ENCODE results near the gene IFT88.

Gene IFT88

DNA sequence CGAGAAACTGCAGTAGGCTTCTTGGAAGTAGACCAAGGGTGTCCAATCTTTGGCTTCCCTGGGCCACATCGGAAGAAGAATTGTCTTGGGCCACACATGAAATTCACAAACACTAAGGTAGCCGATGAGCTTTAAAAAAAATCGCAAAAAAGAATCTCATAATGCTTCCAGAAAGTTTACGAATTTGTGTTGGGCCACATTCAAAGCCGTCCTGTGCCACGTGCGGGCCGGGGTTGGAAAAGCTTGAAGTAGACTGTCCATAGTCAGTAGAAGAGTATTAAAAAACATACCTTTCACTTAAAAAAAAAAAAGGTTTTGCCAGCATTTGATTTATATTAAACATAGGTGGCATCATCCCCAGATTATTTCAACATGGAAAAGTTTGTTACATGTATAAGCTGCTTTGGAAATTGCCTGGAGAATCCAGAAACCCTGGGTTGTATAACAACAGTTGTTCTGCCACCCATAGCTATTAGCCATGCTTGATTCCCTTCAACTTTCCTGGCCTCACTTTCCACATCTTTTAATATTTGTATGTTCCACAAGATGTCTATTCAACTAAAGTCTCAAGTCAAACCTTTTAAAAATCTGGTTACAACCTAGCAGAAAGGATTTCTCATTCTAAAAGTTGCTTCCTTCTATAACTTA, 1.0 kb downstream of the IFT88 start:
- DNase-seq: no peak

DNA sequence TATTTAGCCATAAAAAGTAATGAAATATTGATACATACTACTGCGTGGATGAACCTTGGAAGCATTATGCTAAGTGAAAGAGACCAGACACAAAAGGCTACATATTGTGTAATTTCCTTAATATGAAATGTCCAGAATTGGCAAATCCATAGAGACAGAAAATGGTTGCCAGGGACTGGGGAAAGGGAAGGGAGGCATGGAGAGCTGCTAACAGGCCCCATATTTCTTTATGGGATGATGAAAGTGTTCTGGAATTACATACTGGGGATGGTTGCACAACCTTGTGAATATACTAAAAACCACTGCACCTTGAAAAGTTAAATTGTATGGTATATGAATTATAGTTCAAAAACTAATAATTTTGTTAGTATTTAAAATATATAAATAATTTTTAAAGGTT, 3.6 kb downstream of the IFT88 start:
- DNase-seq: no peak

DNA sequence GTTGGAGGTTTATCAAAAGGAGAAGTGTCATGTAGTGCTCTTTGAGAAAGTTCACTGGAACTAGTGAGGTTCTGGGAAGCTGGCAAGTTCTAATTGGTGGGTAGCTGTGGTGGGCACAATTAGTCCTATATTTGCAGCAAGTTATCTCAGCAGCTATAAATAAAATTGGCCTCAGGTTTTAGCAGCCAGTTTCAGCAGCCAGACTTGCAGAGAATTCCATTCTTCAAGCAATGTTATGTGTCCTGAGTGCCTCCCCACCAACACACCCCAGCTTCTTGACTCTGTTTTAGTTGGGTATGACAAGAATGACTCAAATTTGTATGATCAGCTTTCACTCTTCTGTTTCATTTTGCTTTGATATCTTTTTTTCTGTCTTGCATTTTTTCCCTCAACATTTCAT, 4.7 kb downstream of the IFT88 start:
- DNase-seq: no peak

DNA sequence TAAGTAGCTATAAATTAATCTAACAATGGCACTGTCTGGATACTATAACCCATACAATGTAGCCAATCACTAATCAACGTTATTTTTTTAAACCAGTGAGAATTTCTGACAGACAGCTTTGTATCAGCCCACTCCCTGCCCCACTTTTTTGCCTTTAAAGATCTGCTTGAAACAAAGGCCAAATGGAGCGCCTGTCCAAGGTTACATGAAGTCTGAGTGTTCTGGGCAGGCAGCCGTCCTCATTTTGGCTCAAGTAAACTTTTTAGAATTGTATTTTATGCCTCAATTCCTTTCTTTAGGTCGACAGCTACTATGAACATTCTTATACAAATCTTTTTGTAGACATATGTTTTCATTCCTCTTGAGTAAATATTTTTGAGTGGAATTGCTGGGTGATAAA, 6.2 kb downstream of the IFT88 start:
- no peak for DNase-seq

DNA sequence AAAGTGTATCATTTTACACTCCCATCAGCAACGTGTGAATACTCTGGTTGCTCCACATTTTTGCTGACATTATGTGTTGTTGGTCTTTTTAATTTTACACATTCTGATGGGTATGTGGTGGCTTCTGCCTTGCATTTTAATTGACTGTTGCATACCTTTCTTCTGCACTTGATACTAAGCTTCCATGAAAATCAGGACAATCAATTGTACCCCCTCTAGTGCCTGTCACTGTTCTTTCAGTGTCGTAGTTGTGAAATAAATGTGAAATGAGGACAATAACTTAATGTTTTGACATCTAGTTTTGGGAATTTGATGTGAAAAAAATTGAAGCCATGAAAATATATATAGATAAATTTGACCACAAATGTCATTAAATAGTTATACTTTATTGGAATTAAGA, 6.7 kb downstream of the IFT88 start:
- DNase-seq: no peak

DNA sequence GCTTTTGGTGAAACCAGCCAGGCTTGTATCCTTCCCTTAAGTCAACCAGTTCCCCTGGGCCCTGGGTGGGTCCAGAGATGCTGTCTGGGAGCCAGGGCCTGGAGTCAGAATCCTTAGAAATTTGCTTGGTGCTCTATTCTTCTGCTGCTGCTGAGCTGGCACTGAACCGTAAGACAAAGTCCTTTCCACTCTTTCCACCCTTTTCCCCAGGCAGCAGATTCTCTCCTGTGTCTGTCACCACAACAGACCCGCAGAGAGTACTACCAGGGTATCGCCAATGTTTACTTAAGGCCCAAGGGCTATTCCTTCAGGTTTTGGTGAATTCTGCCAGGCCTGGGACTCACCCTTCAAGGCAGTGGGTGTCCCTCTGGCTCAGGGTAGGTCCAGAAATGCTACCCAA, 12.2 kb downstream of the IFT88 start:
- DNase-seq: no peak

DNA sequence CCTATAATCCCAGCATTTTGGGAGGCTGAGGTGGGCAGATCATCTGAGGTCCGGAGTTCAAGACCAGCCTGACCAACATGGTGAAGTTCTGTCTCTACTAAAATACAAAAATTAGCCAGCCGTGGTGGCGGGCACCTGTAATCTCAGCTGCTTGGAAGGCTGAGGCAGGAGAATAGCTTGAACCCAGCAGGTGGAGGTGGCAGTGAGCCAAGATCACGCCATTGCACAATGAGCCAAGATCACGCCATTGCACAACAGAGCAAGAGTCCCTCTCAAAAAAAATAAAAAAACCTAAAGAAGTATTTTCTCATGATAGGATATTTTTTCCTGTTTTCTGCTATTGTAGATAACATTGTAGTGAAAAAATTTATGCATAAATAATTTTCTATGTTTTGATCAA, 13.3 kb downstream of the IFT88 start:
- no peak for DNase-seq

DNA sequence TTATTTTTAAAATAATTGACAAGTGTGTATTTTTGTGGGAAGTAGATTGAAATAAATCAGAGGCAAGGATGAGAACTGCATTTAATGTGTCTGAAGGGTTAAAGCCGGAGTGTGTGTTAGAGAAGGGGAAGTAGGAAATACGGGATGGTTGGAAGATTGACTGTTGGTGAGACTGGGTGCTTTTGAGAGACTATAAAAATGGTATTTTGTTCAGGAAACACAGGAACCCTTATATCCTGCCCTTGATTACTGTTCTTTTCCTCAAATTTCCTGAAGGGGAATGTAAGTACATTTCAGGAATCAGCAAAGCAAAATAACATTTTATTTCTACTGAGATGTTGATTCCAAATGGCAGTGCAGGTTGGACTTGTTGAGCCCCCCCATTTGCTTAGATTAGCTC, 15.1 kb downstream of the IFT88 start:
- DNase-seq: no peak

DNA sequence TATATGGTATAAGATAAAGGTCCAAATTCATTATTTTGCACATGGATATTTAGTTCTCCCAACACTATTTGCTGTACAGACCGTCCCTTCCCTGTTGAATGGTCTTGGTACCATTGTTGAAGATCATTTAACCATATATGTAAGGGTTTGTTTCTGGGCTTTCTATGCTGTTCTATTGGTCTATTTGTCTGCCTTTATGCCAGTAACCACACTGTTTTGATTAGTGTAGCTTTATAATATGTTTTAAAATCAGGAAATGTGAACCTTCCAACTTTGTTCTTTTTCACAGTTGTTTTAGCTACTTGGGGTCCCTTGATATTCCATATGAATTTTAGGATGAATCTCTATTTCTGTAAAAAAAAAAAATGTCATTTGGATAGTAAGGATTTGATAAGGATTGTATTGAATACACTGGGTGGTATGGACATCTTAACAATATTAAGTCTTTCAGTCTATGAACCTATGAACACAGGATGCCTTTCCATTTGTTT, 16.9 kb downstream of the IFT88 start:
- no peak for DNase-seq

DNA sequence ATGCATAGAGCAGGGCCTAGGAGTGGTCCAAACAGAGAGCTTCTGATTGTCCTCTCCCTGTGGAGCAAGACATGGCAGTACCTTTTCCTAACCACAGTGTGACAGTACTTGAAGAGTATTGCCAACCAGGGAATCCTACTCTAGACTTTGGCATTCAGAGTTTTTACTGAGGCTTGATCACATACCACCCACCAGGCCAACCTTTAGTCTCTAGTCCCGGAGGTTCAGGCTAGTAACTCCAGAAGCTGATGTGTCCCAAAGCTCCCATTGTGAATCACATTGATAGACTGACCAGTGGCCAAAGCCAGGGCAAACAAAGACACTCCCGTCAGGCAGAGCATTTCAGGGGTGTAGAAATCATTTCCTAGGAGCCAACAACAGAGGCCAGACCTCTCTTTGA, 18.4 kb downstream of the IFT88 start:
- DNase-seq: no peak

DNA sequence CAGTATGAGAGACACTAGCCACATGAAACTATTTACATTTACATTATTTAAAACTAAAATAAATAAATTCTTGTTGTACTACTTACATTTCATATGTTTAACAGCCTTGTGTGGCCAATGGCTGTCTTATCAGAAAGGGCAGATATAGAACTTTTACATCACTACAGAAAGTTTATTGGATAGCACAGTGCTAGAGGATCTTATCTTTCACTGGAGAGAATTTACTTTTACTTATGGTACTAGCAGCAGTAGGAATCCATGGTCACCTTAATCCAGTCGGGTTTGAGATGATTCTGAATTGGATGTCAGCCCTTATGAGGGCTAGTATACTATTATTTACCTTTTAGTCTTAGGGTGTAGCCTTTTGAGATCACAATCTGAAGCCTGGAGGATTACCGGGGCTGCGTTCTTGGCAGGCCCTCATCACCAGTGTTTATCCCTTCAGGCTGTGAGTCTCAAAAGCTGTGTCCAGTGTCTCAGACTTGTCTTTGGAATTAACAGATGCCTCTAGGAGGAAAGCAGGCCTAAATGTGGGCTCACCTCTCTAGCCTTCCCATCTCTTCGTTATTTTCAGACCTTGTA, 21.7 kb downstream of the IFT88 start:
- peak; percentile 1 for DNase-seq

DNA sequence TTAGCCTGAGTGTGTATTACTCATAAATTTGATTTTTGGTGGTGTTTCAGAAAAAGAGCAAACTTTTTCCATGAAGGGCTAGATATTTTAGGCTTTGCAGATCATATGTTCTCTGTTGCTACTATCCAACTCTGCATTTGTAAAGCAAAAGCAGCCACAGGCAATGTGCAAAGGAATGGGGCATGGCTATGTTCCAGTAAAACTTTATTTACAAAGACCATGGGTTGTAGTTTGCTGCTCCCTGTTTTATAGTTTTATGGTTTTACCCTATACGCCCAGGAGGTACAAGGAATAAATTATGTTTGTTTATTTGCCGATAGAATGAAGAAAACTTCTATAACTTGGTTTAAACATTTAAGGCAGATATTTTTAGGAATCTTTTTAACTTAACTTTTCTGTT, 23.6 kb downstream of the IFT88 start:
- DNase-seq: no peak

DNA sequence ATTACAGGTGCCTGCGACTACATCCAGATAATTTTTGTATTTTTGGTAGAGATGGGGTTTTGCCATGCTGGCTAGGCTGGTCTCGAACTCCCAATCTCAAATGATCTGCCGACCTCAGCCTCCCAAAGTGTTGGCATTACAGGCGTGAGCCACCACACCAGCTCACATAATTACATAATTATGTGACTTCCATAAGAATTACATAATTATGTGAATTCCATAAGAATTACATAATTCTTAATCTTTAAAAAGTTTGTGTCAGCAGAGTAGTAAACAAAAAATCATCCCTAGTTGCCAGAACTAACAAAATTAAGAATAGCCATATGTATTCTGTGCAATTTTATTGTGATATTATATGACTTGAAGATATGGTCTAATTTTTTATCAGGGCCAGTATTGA, 25.6 kb downstream of the IFT88 start:
- no peak for DNase-seq

DNA sequence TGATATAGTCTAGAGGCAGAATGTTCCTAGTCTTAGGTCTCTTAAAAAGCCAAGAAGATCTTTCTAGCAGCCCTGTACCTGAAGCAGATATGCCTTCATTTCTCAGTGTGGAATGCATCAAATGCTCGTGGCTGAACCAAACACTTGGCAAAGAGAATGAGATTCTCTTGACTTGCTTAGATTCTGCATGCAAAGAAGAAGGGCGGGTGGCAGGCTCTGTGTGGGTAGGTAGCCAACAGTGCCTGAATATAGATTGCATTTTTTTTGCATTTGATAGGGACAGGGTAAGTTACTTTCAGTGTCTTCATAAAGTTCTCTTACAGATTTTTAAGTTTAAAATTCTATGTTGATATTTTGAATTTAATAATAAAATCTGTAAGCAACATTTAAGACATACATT, 27.3 kb downstream of the IFT88 start:
- no peak for DNase-seq

DNA sequence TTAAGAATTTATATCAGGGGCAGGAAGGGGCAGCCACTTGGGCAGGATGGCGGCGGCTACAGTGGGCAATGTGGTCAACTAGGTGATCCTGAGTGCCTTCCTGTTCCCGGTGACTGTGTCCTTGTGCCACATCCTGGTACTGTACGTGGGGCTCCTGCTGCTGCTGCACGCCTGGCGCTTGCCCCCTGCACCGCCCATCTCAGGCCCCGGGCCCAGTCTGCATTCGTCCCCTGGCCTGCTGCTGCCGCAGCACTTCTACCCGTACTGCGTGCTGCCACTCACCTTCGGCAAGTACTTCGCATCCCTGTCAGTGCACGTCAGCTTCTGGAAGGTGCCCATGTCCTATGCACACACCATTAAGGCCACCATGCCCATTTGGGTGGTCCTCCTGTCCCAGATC, 40.1 kb downstream of the IFT88 start:
- no peak for DNase-seq

DNA sequence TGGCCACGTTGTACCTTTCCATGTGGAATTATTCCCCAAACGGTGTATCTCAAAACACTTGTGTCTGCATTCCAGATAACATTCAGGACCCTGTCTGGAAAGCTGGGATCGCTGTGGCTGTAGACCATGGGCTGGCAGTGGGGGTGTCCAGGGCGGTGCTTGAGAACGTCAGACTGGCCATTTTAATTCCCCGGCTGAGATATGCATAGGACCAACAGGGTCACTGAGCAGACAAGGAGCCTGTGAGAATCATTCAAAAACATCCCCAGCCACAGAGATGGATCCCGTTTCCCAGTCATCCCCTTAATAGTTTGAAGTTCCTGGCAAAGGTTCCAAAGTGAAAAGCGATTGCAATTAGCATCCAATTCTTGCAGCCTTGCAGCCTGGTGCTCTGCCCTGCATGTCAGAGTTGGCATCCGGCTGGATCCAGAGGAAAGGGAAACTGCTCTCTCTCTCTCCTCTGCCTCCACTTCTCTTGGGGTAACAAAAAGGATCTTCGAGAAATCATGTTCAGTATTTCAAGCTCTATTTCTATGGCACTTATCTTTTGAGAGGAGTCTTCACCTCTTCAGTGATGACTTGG, 41.6 kb downstream of the IFT88 start:
- no peak for DNase-seq

DNA sequence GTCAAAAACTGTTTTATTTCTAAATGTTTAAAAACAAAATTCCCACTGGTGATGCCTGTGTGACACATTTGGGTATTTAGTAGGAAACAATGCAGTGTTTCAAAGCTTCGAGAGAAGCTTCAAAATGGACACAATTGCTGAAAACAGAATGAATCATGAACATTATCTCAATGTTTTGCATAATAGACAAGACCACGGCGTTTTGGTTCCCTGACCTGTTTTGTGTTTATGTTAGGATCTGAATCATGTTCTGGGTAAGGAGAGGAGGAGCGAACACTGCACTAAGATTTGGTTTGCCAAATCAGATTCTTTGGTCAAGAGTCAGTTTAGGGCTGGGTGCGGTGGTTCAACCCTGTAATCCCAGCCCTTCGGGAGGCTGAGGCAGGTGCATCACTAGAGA, 42.2 kb downstream of the IFT88 start:
- DNase-seq: no peak

DNA sequence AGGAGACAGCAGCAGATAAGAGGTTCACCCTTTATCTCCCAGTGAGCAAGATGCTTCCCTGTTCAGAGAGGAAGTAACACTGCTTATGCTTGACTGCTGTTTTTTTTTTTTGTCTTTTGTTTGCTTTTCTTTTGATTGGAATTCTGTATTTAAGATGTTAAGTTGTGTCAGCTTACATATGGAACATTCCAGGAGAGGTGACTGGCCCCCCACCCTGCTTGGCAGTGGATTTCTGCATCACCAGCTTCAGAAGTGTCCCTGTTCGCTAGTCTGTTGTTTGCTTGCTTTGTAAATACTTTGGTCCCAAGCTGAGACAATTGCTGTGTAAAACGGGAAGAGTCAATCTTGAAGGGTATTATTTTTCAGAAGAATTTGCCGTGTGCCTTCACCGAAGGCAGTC, 43.0 kb downstream of the IFT88 start:
- DNase-seq: peak; percentile 16

DNA sequence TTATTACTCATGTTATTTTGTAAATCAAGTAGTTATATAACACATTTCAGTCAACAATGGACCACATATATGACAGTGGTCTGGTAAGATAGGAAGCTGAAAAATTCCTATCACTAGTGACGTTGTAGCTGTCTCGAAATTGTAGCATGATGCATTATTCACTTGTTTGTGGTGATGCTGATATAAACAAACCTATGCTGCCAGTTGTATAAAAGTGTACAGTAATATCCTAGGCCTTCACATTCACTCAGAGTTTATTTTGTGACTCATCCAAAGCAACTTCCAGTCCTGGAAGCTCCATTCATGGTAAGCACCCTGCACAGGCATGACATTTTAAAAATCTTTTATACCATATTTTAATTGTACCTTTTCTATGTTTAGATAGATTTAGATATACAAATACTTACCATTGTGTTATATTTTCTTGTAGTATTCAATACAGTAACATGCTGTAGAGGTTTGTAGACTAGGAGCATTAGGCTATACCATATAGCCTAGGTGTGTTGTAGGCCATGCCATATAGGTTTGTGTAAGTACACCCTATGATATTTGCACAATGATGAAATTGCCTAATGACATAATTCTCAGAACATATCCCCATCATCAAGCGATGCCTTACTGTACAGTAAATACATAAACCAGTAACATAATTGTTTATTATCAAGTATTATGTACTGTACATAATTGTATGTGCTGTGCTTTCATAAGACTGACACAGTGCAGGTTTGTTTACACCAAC, 49.3 kb downstream of the IFT88 start:
- DNase-seq: no peak

DNA sequence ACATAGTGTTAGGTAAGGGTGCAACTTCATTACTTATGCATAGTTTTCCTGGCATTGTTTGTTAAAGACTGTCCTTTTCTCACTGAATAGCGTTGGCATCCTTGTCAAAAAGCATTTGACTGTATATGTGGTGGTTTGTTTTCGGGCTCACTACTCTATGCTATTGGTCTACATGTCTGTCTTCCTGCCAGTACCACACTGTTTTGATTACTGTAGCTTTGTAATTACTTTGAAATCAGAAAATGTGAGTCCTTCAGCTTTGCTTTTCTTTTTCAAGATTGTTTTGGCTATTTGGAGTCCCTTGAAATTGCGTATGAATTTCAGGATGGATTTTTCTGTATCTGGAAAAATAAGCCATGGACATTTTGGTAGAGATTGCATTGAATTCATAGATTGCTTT, 56.0 kb downstream of the IFT88 start:
- DNase-seq: no peak

DNA sequence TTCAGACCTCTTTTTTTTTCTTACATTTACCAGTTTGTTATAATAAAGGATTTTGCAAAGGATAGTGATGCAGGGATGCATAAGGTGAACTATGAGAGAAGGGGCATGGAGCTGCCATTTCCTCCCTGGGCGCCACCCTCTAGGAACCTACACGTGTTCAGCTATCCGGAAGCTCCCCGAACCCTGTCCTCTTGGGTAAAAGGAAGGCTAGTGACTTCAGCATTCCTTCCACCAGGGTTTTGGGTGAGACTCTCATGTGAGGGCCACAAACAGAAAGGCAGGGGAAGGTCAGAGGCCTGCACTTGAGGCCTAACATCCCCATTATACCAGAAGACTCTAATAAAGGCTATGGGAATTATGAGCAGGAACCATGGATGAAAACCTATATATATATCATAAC, 57.3 kb downstream of the IFT88 start:
- DNase-seq: no peak

DNA sequence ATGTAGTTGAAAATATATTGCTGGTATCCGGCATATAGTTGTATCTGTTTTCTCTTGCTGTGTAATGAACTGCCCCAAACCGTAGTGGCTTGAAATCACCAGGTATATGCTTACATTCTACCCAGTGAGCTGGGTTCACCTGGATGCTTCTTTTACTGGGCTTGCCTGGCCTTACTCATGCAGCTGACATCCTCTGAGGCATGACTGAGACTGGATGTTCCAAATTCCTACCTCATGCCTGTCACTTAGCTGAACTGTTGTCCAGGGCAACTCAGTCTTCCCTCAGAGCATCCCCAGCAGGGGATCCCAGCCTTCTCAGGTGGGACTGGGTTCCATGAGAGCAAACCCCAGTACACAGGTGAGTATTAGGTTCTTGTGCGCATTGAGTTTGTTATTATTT, 66.8 kb downstream of the IFT88 start:
- no peak for DNase-seq

DNA sequence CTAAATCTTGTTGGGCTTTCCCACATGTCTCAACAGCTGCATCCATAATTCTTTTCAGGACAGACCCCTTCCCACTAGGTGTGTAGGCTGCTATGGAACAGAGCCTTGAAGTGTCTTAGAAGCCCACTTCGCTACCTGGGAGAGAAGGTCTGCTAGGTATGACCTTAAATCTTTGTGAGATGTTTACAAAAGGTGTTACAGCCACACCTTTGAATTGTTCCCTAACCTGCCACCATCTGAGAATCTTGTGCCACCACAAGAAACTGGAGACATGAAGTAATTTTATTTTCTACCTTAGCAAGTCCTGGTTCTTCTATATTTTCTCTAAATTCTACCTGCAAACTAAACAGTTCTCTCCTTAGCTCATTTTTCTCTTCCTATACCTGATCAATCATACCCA, 69.1 kb downstream of the IFT88 start:
- no peak for DNase-seq

DNA sequence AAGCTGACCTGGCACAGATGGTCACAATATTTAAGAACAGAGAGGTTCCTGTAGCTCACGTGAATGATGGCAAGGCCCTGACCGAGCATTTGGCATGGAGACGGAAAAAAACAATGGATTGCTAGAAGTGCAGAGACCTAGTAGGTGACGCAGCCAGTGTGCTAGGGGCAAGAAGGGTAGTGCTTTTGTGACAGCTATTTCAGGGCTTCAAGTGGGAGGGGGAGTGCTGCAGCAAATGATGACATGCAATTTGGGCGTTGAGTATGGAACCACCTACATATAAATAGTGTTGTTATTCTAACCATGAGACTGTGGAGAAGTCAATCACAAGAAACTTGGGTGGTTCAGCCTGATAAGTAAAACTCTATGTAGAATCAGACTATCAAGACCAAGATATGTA, 70.9 kb downstream of the IFT88 start:
- no peak for DNase-seq

Data from OCI-M1 (cell line).